ENCODE measurements around the gene DCP1A.

DNA sequence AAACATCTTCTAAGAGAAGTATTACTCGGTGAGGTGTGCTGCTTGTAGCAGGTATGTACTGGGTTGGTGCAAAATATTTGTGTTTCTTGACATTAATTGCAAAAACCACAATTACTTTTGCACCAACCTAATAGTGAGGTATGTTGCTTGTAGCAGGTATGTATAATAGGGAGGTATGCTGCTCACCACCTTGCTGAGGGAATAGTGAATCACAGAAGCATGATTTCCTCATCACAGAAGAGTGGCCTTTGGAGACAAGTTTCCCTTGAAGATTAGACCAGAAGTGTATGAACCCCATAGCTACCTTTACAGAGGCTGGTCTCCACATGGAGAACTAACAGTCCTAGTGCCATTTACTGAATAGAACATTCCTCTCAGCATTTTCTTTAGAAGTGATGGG is 15.5 kb downstream of the DCP1A start:
- TF ChIP-seq ZNF830 (CRISPR knock-in tag; IDR thresholded peaks at IDR 0.05) (no peak), CBX8 (IDR thresholded peaks at IDR 0.05; ENCODE audit: borderline replicate concordance, extremely low read depth, low read depth, low read length, poor library complexity, severe bottlenecking) (no peak), SIRT6 (IDR thresholded peaks at IDR 0.05; ENCODE audit: low read depth, low read length) (no peak), ZNF274 (IDR thresholded peaks at IDR 0.05; ENCODE audit: borderline replicate concordance, low read depth, low read length) (no peak), RNF2 (IDR thresholded peaks at IDR 0.05) (no peak), FIP1L1 (IDR thresholded peaks at IDR 0.05; ENCODE audit: low read depth, low read length, poor library complexity, severe bottlenecking) (no peak), NFATC3 (IDR thresholded peaks at IDR 0.05) (no peak), GABPA (tag; conservative IDR thresholded peaks at IDR 0.05; ENCODE audit: low read depth) (no peak), POLR2AphosphoS5 (IDR thresholded peaks at IDR 0.05; ENCODE audit: control insufficient read depth, insufficient read depth, low read depth, low read length) (no peak), YBX1 (IDR thresholded peaks at IDR 0.05) (no peak)

Data from K562 (cell line).